ENCODE results near the gene ZNF227. TPM values are rescaled to one million over a fixed set of nuclear protein-coding genes. Genes with fewer than 3 reads are reported as not detected.
"Not testable (repeated sequence)": the region's sequence is repeated elsewhere in the genome, so short reads cannot be mapped to it uniquely, and the experiment has no call there.

Gene ZNF227
- total RNA-seq, 1 donor from 2014 or later, result 14.4 TPM

- no peak for DNase-seq (ENCODE audit: low read depth in 2 of 2)
Observed at GRCh38 chr19:44236384-44236783, 24.1 kb downstream of the ZNF227 start.

GRCh38 chr19:44252332-44252731 is 40.0 kb downstream of the ZNF227 start:
- DNase-seq (ENCODE audit: low read depth in 2 of 2), result not testable (repeated sequence)

GRCh38 chr19:44253392-44253791 is 41.1 kb downstream of the ZNF227 start:
- not testable (repeated sequence) for DNase-seq (ENCODE audit: low read depth in 2 of 2)

- no peak for DNase-seq (ENCODE audit: low read depth in 2 of 2)
Observed at GRCh38 chr19:44254496-44254895, 42.2 kb downstream of the ZNF227 start.

GRCh38 chr19:44255705-44256411 is 43.5 kb downstream of the ZNF227 start:
- no peak for DNase-seq (ENCODE audit: low read depth in 2 of 2)

GRCh38 chr19:44258136-44258535 is 45.8 kb downstream of the ZNF227 start:
- DNase-seq (ENCODE audit: low read depth in 2 of 2), result no peak

- no peak for DNase-seq (ENCODE audit: low read depth in 2 of 2)
Observed at GRCh38 chr19:44258835-44259413, 46.6 kb downstream of the ZNF227 start.

GRCh38 chr19:44260343-44260681 is 48.0 kb downstream of the ZNF227 start:
- DNase-seq (ENCODE audit: low read depth in 2 of 2), result no peak

- DNase-seq (ENCODE audit: low read depth in 2 of 2), result no peak
Observed at GRCh38 chr19:44260695-44261446, 48.5 kb downstream of the ZNF227 start.

GRCh38 chr19:44277331-44277730 is 65.0 kb downstream of the ZNF227 start:
- DNase-seq (ENCODE audit: low read depth in 2 of 2), result no peak

- DNase-seq (ENCODE audit: low read depth in 2 of 2), result no peak
Observed at GRCh38 chr19:44278181-44278690, 65.9 kb downstream of the ZNF227 start.

- DNase-seq (ENCODE audit: low read depth in 2 of 2), result no peak
Observed at GRCh38 chr19:44280916-44281315, 68.6 kb downstream of the ZNF227 start.

- no peak for DNase-seq (ENCODE audit: low read depth in 2 of 2)
Observed at GRCh38 chr19:44282846-44283245, 70.5 kb downstream of the ZNF227 start.

- DNase-seq (ENCODE audit: low read depth in 2 of 2), result no peak
Observed at GRCh38 chr19:44284968-44285367, 72.6 kb downstream of the ZNF227 start.

Other genes with a start within 250 kb of the ZNF227 start
- 5.0 and 6.8 TPM in 2 replicates for gene ZNF155, start 228.3 kb upstream of the ZNF227 start, total RNA-seq
- 2.2 and 2.9 TPM in 2 replicates for gene ZNF230, start 209.6 kb upstream of the ZNF227 start, total RNA-seq
- 3.5 and 3.6 TPM in 2 replicates for gene ZNF222, start 187.2 kb upstream of the ZNF227 start, total RNA-seq
- 3.2 and 6.3 TPM in 2 replicates for gene ZNF223, start 160.5 kb upstream of the ZNF227 start, total RNA-seq
- gene ZNF284, start 140.4 kb upstream of the ZNF227 start, total RNA-seq, result 2.2 and 2.4 TPM in 2 replicates
- 21.4 and 27.6 TPM in 2 replicates for gene ZNF224, start 118.2 kb upstream of the ZNF227 start, total RNA-seq
- 3.9 and 4.4 TPM in 2 replicates for gene ZNF225, start 99.1 kb upstream of the ZNF227 start, total RNA-seq
- gene ZNF234, start 71.0 kb upstream of the ZNF227 start, total RNA-seq, result 6.2 and 10.2 TPM in 2 replicates
- 9.1 and 12.1 TPM in 2 replicates for gene ZNF226, start 47.4 kb upstream of the ZNF227 start, total RNA-seq
- gene ZNF233, start 47.4 kb downstream of the ZNF227 start, total RNA-seq, result 1.3 and 1.5 TPM in 2 replicates
- 4.2 and 5.6 TPM in 2 replicates for gene ZNF235, start 92.5 kb downstream of the ZNF227 start, total RNA-seq
- 4.7 and 5.6 TPM in 2 replicates for gene ZNF112, start 144.1 kb downstream of the ZNF227 start, total RNA-seq
- gene ZNF285, start 189.1 kb downstream of the ZNF227 start, total RNA-seq, result 1.2 and 1.8 TPM in 2 replicates
- gene ZNF229, start 235.9 kb downstream of the ZNF227 start, total RNA-seq, result 5.8 and 5.9 TPM in 2 replicates

Measured in dermis microvascular lymphatic vessel endothelial cell (primary cell).